OCI-LY3 (cell line): Measurements from ENCODE around the gene SYT1.

Source experiments
- CTCF ChIP-seq: fragments of 200-600, 300-600 bp; sonication (generic); IDR thresholded peaks from 2 replicates; pipeline ENCODE4 v1.5.1; 2014; ENCODE audit warnings: antibody characterized with exemption, low read length, low read depth
- EZH2phosphoT487 ChIP-seq: fragments of 200-600 bp; shearing (Covaris generic); IDR thresholded peaks from 2 replicates; pipeline ENCODE4 v1.6.1; 2018; ENCODE audit warnings: antibody characterized with exemption, mixed run types, low read depth

DNA sequence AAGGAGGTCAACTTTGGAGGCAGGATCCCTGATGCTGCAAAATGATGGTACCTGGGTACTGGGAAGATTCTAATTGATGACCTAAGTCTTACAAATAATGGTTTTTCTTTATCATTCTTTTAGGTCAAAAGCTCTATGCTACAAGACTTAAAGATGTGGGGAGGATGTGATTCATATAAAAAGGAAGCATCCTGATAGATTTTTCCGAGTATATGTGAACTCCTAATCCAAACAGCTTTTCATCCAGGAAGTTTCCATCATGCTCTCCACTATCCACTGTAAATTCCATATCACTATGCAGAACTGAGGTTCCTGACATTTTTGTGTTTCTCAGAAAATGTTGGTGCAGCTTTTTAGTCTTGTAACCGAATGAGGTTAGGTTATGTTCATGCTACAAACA lies 533.0 kb downstream of the SYT1 start:
- TF ChIP-seq EZH2phosphoT487 = no peak
- TF ChIP-seq CTCF = no peak
